ENCODE measurements around the gene HAPSTR1.
"Not testable (repeated sequence)": the region's sequence is repeated elsewhere in the genome, so short reads cannot be mapped to it uniquely, and the experiment has no call there.

Gene HAPSTR1, protein sequence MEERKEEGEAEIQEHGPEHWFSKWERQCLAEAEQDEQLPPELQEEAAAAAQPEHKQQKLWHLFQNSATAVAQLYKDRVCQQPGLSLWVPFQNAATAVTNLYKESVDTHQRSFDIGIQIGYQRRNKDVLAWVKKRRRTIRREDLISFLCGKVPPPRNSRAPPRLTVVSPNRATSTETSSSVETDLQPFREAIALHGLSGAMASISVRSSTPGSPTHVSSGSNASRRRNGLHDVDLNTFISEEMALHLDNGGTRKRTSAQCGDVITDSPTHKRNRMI

GRCh38 chr16:9090960-9091866 is at the start of gene HAPSTR1:
HAPSTR1 (plus strand) TSS chr16:9091644; CDS start chr16:9092045, 401 bp downstream.
- DNase-seq (ENCODE audit: low read depth): peak; percentile 98

DNA sequence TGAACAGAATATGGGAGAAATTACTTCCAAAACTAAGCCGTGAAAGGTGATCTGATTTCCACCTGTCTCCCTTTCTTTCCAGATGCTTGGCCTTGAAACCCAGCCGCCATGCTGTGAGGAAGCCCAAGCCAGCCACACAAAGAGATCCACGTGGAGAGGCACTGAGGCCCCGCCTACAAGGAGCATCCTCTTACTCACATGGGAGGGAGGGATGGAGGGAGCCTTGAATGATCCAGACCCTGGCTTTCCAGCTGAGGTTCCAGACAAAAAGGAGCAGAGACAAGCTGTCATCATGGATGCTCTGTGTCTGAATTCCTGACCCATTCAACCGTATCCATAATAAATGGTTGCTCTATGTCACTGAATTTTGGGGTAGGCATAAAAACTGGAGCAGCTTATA is 48.9 kb upstream of the HAPSTR1 start:
- no peak for DNase-seq (ENCODE audit: low read depth)

GRCh38 chr16:9042964-9043680 is 48.3 kb upstream of the HAPSTR1 start:
- DNase-seq (ENCODE audit: low read depth): no peak

DNA sequence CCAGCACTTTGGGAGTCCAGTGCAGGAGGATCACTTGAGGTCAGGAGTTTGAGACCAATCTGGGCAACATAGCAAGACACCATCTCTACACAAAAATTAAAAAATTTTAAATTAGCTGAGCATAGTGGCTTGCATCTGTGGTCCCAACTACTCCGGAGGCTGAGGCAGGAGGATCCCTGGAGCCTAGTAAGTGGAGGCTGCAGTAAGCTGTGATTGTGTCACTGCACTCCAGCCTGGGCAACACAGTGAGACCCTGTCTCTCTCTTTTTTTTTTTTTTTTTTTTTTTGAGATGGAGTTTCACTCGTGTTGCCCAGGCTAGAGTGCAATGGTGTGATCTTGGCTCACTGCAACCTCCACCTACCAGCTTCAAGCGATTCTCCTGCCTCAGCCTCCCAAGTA is 45.9 kb upstream of the HAPSTR1 start:
- not testable (repeated sequence) for DNase-seq (ENCODE audit: low read depth)

DNA sequence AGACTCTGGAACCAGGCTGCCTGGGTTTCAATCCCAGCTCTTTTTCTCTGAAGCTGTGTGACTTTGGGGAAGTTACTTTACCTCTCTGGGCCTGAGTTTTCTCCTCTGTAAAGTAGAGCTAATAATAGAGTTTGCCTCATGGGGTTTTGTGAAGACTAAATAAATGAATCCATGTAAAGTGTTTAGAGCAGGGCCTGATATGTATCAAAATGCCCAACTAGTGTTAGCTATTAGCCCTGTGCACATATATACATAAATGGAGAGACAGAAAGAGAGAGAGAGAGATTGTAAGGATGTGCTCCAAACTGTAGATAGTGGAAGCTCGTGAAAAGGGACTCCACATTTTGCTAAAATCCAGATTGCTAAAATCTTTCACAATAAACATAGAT is 44.8 kb upstream of the HAPSTR1 start:
- DNase-seq (ENCODE audit: low read depth): no peak

DNA sequence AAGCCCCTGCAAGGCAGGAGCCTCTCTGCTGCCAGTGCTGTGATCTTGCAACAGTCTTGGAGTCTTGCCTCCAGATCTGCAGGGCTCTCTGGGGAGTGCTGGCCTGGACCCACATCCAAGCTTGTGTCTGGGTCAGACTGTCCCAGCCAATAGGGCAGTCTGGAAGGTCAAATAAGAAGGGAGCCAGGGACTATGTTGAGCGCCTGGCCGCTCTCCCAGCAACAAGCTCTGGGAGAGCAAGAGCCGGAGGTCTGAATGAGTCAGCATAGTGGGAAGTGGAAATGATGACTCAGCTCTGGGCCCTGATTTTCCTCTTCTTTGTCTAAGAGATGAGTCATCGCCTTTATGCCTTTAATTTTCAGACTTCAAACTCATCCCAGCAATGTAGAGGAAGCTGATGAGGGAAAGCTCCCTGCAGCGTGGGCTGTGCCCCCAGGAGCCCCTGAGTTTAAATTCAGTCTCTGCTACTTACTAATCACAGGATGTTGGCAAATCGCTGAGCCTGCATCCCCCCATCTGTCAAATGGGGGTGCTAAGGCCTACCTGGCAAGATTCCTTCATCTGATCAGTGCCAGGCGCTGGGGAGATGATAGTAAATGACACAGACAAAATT is 43.6 kb upstream of the HAPSTR1 start:
- peak; percentile 52 for DNase-seq (ENCODE audit: low read depth)

DNA sequence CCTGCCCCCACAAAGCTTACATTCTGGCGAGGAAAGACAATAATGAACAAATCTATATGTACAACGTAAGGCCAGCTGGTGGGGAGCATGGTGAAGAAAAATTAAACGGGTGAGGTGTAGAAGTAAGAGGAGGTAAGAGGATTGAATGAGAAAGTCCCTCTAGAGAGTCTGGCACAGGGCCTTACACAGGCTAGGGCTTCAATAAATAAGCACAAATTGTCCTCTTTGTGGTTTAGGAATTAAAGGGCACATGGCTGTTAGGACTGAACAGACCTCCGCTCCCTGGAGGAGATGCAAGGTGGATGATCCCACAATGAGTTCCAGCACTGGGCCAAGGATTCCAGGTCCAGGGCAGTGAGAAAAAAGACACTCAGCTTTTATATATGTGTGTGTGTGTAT is 43.1 kb upstream of the HAPSTR1 start:
- no peak for DNase-seq (ENCODE audit: low read depth)

DNA sequence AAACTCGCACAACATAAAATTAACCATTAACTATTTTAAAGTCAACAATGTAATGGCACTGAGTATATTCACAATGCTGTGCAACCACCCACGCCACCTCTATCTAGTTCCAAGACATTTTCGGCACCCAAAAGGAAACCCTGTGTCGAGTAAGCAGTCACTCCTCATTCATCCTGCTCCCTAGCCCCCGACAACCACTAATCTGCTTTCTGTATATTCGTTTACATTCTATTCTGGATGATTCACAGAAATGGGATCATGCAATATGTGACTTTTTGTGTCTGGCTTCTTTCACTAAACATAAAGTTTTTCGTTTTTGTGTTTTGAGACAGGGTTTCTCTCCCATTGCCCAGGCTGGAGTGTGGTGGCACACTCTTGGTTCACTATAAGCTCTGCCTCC is 42.2 kb upstream of the HAPSTR1 start:
- no peak for DNase-seq (ENCODE audit: low read depth)

DNA sequence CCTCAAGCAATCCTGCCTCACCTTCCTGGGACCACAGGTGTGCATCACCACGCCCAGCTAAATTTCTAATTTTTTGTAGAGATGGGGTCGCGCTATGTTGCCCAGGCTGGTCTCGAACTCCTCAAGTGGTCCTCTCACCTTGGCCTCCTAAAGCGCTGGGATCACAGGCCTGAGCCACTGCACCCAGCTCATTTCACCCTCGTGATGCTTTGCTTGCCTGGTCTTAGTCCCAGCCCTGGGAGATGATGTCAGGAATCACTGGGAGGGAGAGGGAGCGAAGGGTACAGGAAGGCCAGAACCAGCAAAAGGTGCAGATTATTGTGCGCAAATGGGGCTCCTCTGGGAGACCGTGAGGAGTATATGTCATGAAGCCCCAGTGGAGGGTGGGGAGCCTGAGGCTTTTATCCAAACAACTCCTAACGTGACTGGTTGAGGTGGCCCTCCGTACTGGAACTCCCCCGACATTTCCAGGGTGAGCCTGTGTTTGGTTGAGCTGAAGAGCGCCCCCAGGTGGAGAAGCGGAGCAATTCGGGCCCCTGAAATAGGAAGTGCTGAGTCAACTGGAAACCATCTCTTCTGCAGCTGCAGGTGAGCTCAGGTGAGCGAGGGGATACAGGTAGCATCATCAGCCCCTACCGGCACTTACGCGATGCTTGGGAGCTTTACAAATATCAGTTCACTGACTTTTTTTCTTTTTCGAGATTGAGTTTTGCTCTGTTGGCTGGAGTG is 41.2 kb upstream of the HAPSTR1 start:
- no peak for DNase-seq (ENCODE audit: low read depth)

DNA sequence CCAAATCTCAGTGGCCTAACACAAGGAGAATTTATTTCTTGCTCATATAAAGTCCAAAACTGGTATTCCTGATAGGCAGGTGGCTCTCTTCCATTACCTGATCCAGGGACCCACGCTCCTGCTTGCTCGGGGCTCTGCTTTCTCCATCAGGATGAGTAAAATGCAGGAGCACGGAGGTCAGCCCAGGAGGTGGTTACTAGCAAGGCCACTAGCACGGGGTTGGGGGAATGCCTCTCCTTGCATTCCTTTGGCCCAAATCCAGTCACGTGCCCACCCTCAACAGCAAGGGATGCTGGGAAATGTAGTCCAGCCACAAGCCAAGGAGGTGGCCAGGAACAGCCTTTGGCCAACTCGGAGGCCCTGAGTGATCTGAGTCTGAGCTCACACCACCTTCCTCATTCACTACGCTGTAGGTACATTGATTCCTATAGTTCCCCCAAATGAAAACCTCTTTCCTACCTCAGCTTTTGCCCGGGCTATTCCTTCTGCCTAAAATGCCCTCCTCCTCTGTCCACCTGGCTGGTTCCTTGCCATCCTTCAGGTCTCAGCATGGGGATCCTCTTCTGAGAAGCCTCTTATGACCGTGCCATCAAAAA is 38.3 kb upstream of the HAPSTR1 start:
- peak; percentile 45 for DNase-seq (ENCODE audit: low read depth)

DNA sequence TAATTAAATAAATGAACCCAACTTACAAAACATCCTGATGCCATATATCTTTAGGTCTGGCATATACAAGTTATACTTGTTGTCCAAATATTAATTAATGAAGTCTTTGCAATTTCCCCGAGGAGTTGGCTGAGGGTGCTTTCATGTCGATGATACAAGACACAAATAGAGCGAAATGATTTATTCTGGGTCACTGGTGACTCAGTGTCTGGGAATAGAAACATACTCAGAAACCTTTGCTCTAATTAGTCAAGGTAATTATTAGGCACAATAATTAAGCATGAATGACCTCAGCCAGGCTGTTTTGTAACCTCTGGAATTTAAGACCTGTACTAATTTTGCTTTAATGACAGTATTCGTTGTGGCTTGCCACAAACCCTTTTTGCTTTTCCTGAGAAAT is 37.0 kb upstream of the HAPSTR1 start:
- DNase-seq (ENCODE audit: low read depth): no peak

GRCh38 chr16:9055115-9055514 is 36.3 kb upstream of the HAPSTR1 start:
- no peak for DNase-seq (ENCODE audit: low read depth)

DNA sequence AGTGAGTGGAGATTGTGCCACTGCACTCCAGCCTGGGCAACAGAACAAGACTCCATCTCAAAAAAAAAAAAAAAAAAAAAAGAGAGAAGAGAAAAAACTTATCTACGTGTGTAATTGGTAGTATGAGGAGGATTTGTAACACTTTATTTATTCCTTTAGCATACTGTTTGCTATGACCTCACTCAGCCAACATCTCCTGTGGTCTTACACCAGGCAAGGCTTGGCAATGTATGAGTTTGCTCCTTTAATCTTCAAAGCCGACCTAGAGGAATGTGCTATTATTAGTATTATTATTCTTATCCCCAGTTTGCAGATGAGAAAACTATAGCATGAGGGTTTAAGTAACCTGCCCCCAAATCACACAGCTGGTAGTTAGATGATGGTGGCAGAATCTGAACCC is 35.8 kb upstream of the HAPSTR1 start:
- no peak for DNase-seq (ENCODE audit: low read depth)

DNA sequence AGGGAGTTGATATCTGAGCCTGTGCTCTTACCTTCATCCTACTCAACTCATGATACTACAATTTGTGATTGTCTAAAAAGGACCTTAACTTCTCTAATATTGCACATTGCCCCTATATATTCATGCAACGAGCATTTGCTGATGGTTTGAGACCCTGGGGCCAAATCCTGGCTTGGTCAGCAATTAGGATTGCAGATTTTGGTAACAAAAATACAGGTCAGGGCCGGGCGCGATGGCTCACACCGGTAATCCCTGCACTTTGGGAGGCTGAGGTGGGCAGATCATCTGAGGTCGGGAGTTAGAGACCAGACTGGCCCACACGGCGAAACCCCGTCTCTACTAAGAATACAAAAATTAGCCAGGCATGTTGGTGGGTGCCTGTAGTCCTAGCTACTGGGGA is 35.4 kb upstream of the HAPSTR1 start:
- DNase-seq (ENCODE audit: low read depth): no peak

- no peak for DNase-seq (ENCODE audit: low read depth)
These were observed 33.2 kb upstream of the HAPSTR1 start for GRCh38 chr16:9058211-9058610.

- no peak for DNase-seq (ENCODE audit: low read depth)
These were observed 31.2 kb upstream of the HAPSTR1 start for GRCh38 chr16:9060225-9060624.

DNA sequence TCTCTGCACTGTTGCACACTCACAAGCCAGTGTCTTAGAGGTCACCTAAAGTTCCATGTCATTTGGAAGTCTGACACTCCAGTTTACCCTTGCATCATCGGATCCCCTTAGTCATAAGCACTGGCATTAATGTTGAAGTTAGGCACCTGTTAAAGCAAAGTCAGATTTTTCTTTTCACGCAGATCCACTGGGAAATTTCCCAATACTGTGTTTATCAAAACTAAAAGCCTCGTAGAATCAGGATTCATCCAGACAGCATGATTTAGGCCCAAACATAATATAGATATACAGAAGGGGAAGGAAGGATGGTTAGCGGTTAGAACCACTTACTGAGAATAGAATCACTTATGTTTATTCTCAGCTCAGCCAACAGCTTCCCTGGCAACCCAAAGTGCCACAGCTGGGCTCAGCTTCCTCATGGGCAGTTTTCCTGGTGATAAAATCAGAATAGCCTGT is 30.1 kb upstream of the HAPSTR1 start:
- DNase-seq (ENCODE audit: low read depth): no peak

GRCh38 chr16:9062301-9062700 is 29.1 kb upstream of the HAPSTR1 start:
- DNase-seq (ENCODE audit: low read depth): no peak

DNA sequence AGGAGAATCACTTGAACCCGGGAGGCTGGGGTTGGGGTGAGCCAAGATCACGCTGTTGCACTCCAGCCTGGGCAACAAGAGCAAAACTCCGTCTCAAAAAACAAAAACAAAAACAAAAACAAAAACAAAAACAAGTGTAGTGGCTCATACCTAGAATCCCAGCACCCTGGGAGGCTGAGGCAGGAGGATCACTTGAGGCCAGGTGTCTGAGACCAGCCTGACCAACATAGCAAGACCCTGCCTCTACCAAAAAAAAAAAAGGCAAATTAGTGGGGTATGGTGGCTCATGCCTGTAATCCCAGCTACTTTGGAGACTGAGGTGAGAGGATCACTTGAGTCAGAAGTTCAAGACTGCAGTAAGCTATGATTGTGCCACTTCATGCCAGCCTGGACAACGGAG is 26.4 kb upstream of the HAPSTR1 start:
- DNase-seq (ENCODE audit: low read depth): no peak

GRCh38 chr16:9068886-9069285 is 22.6 kb upstream of the HAPSTR1 start:
- DNase-seq (ENCODE audit: low read depth): no peak

DNA sequence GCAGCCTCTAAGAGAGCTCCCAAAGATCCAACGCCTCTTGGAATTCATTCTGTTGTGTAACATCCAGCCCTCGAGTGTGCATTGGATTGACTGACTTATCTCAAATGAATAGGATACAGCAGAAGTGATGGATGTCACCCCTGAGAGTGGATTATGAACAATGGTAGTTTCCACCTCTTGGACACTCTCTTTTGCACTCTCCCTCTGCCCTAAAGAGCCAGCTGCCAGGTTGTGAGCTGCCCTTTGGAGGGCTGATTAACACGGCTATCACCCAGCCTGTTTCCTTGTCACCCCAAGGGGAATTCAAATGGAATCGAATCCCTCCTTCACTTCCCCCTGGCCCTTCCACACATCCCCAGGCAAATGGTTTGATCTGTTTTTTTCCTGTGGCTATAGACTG is 21.2 kb upstream of the HAPSTR1 start:
- no peak for DNase-seq (ENCODE audit: low read depth)

Measured in CMK (cell line).